Activated CD8-positive, alpha-beta T cell treated with anti-CD3 and anti-CD28 coated beads for 36 hours (primary cell): ENCODE data around the gene GNG3. TPM values are rescaled to one million over a fixed set of nuclear protein-coding genes. Genes with fewer than 3 reads are reported as not detected.
"Not testable (repeated sequence)": the region's sequence is repeated elsewhere in the genome, so short reads cannot be mapped to it uniquely, and the experiment has no call there.

Source experiments
- ATAC-seq: fragments of 200-7000 bp; cut with Tn5 transposase; one replicate; pipeline ENCODE4 v1.10.0; 2021; ENCODE audit warnings: mild to moderate bottlenecking, moderate library complexity
- CTCF ChIA-PET: fragments of 350-600 bp; sonication (Branson Sonifier 250); formaldehyde crosslinking; loops from one replicate; lab custom pipeline; 2021; ENCODE audit warnings: antibody characterized with exemption; lab: Charles Lee
- POLR2A ChIA-PET: fragments of 350-600 bp; sonication (Branson Sonifier 250); formaldehyde crosslinking; loops from one replicate; lab custom pipeline; 2021; ENCODE audit warnings: antibody characterized with exemption; lab: Charles Lee
- DNase-seq: peaks from one replicate; pipeline ENCODE4 v3.0.0-alpha.2; 2020
- H3K27ac Mint-ChIP-seq: one replicate; pipeline ENCODE4 v1.8.0; 2021; ENCODE audit warnings: mild to moderate bottlenecking, mixed read lengths
- H3K27me3 Mint-ChIP-seq: one replicate; pipeline ENCODE4 v1.8.0; 2021; ENCODE audit warnings: mixed read lengths
- H3K36me3 Mint-ChIP-seq: one replicate; pipeline ENCODE4 v1.8.0; 2021; ENCODE audit warnings: low read depth, mixed read lengths
- H3K4me1 Mint-ChIP-seq: one replicate; pipeline ENCODE4 v1.8.0; 2021; ENCODE audit warnings: low read depth, mixed read lengths
- H3K4me3 Mint-ChIP-seq: one replicate; pipeline ENCODE4 v1.8.0; 2021; ENCODE audit warnings: mild to moderate bottlenecking, moderate library complexity, mixed read lengths
- H3K9me3 Mint-ChIP-seq: one replicate; pipeline ENCODE4 v1.8.0; 2021; ENCODE audit warnings: mixed read lengths
- intact Hi-C: fragments of 100-400 bp; cut with micrococcal nuclease; formaldehyde crosslinking; loops from one replicate; pipeline ENCODE4 v1.10.0; 2022
- total RNA-seq, 2 experiments: library from RNA; stranded (reverse); gene quantifications; one replicate each; pipeline ENCODE4 v1.2.3, GENCODE V29; 2021
- TF ChIP-seq, protein P1 (sequence below): fragments of 200-600 bp; IDR thresholded peaks from one replicate; pipeline ENCODE4 v1.8.0; 2022; ENCODE audit warnings: antibody characterized with exemption, mild to moderate bottlenecking

GNG3 gene
- total RNA-seq, 2 experiments from 2014 or later, result not detected

DNA sequence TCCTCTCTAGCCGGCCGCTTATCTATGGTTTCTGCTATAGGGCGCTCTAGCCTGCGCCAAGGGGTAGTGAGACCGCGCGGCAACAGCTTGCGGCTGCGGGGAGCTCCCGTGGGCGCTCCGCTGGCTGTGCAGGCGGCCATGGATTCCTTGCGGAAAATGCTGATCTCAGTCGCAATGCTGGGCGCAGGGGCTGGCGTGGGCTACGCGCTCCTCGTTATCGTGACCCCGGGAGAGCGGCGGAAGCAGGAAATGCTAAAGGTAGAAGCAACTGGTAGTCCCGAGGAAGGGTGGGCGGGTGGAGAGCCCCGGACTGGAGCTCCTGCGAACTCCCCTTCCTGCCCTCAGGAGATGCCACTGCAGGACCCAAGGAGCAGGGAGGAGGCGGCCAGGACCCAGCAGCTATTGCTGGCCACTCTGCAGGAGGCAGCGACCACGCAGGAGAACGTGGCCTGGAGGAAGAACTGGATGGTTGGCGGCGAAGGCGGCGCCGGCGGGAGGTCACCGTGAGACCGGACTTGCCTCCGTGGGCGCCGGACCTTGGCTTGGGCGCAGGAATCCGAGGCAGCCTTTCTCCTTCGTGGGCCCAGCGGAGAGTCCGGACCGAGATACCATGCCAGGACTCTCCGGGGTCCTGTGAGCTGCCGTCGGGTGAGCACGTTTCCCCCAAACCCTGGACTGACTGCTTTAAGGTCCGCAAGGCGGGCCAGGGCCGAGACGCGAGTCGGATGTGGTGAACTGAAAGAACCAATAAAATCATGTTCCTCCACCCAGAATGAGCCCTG lies 35.7 kb upstream of the GNG3 start, which contains the start of the genes LBHD1 and UQCC3:
Gene LBHD1 (minus strand): TSS at position 660 of the 782 bp plus-strand sequence. CDS start 2,236 bp downstream, outside the sequence.
Gene UQCC3 (plus strand): TSS at position 66 of the 782 bp plus-strand sequence. CDS start 73 bp downstream, at position 139.
- Mint-ChIP-seq H3K4me3 (peak within 1 kb of the TSS; percentile 91), H3K27ac (peak within 1 kb of the TSS; percentile 98), H3K27me3 (no peaks in the 10 kb centered on the region), H3K36me3 (peaks cover 64% of the 10 kb centered on the region), H3K4me1 (peaks cover 41% of the 10 kb centered on the region), H3K9me3 (no peaks in the 10 kb centered on the region)
- ATAC-seq, result peak; percentile 91
- ChIA-PET CTCF (interaction anchor here (0.7 to 3.9 kb wide), 12 partner anchors 9 to 247 kb away, joined by 3 to 19 read pairs (median 3); partner anchors contain the start of gene TUT1), POLR2A (interaction anchor here (0.8 to 21.7 kb wide), 35 partner anchors 8 to 269 kb away, joined by 3 to 263 read pairs (median 5); partner anchors contain the start of genes B3GAT3, BSCL2, EEF1G and GANAB)
- DNase-seq, result peak; percentile 96
- intact Hi-C loops, result no loop called here
- TF ChIP-seq, protein P1, sequence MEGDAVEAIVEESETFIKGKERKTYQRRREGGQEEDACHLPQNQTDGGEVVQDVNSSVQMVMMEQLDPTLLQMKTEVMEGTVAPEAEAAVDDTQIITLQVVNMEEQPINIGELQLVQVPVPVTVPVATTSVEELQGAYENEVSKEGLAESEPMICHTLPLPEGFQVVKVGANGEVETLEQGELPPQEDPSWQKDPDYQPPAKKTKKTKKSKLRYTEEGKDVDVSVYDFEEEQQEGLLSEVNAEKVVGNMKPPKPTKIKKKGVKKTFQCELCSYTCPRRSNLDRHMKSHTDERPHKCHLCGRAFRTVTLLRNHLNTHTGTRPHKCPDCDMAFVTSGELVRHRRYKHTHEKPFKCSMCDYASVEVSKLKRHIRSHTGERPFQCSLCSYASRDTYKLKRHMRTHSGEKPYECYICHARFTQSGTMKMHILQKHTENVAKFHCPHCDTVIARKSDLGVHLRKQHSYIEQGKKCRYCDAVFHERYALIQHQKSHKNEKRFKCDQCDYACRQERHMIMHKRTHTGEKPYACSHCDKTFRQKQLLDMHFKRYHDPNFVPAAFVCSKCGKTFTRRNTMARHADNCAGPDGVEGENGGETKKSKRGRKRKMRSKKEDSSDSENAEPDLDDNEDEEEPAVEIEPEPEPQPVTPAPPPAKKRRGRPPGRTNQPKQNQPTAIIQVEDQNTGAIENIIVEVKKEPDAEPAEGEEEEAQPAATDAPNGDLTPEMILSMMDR, result no peak

DNA sequence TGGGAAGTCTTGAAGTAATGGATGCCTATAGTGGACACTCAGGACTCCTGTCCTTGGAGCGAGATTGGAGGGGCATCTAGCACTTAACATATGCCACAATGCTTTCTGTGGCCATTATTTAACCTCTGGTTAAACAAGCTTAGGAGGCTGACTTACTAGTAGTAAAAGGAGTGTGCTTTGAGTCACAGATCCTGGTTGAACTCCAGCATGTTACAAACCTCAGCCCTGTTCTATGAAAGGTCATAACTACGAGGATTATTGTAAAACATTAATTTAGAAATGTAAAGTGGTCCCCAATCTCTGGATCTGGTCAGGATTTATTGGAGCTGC lies 34.3 kb upstream of the GNG3 start:
- Mint-ChIP-seq H3K4me3 (peak overlapping the region; percentile 91), H3K4me1 (peaks cover 43% of the 10 kb centered on the region), H3K36me3 (peaks cover 63% of the 10 kb centered on the region), H3K27me3 (no peaks in the 10 kb centered on the region), H3K9me3 (no peaks in the 10 kb centered on the region), H3K27ac (peak overlapping the region; percentile 98)
- ChIA-PET POLR2A (interaction anchor here (0.7 to 21.7 kb wide), 14 partner anchors 7 to 184 kb away, joined by 3 to 263 read pairs (median 5); partner anchors contain the start of genes B3GAT3, BSCL2, C11orf98 and CSKMT), CTCF (interaction anchor here (1.0 to 3.9 kb wide), 6 partner anchors 12 to 248 kb away, joined by 3 to 19 read pairs (median 4); partner anchors contain the start of genes TUT1 and ZBTB3)
- intact Hi-C loops, result no loop called here
- DNase-seq (no peak), ATAC-seq (no peak)
- TF ChIP-seq, protein P1, result no peak

DNA sequence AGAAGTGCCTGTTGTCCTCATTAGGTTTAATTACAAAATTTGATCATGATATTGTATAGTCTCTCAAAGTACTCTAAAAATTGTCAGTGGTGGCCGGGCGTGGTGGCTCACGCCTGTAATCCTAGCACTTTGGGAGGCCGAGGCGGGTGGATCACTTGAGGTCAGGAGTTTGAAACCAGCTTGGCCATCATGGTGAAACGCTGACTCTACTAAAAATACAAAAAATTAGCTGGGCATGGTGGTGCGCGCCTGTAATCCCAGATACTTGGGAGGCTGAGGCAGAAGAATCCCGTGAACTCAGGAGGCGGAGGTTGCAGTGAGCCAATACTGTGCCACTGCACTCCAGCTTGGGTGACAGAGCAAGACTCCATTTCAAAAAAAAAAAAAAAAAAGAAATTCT lies 32.1 kb upstream of the GNG3 start:
- ATAC-seq, DNase-seq, H3K4me3 Mint-ChIP-seq, H3K9me3 Mint-ChIP-seq, intact Hi-C loops, H3K27me3 Mint-ChIP-seq: not testable (repeated sequence)
- POLR2A ChIA-PET, result interaction anchor here (1.0 to 21.7 kb wide), 5 partner anchors 9 to 181 kb away, joined by 3 to 263 read pairs (median 48); partner anchors contain the start of genes C11orf98, CSKMT, GANAB and TUT1
- CTCF ChIA-PET, result interaction anchor here (1.2 to 1.6 kb wide), 2 partner anchors 19 to 30 kb away, joined by 3 to 4 read pairs; no protein-coding TSS in a partner anchor
- Mint-ChIP-seq H3K4me1 (peaks cover 35% of the 10 kb centered on the region), H3K27ac (peak overlapping the region; percentile 38), H3K36me3 (peaks cover 52% of the 10 kb centered on the region)

DNA sequence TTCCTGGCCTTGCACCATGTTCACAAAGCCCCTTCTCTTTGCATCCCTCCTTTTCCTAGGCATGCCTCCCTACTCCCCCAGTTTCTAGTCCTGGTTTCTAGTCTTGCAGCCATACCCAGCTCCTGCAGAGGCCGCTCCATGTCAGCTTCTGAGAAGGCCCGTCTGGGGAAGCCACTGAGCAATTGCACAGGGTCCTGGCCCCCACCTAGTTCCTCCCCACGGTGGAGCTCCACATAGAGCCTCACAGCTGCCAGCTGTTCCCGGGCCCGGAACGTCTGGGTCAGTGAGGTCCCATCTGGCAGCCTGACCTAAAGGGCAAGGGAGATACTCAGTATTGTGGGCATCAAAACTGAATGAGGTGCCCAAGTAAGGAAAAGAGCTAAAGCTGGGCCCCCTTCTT lies 30.8 kb upstream of the GNG3 start:
- H3K4me3 Mint-ChIP-seq, result peak overlapping the region; percentile 39
- TF ChIP-seq, protein P1, result no peak
- intact Hi-C loops, result no loop called here
- H3K4me1 Mint-ChIP-seq, result peaks cover 38% of the 10 kb centered on the region
- peaks cover 41% of the 10 kb centered on the region for H3K36me3 Mint-ChIP-seq
- H3K9me3 Mint-ChIP-seq, result no peaks in the 10 kb centered on the region
- no peak overlapping the region for H3K27ac Mint-ChIP-seq
- no peak for DNase-seq
- ATAC-seq, result no peak
- no peaks in the 10 kb centered on the region for H3K27me3 Mint-ChIP-seq
- CTCF ChIA-PET, result interaction anchor here (0.7 to 1.6 kb wide), 5 partner anchors 11 to 85 kb away, joined by 3 to 6 read pairs (median 4); partner anchors contain the start of genes C11orf98, CSKMT and TUT1
- POLR2A ChIA-PET, result interaction anchor here (0.9 to 21.7 kb wide), 6 partner anchors 11 to 180 kb away, joined by 3 to 263 read pairs (median 9); partner anchors contain the start of genes C11orf98, CSKMT, GANAB and TUT1

DNA sequence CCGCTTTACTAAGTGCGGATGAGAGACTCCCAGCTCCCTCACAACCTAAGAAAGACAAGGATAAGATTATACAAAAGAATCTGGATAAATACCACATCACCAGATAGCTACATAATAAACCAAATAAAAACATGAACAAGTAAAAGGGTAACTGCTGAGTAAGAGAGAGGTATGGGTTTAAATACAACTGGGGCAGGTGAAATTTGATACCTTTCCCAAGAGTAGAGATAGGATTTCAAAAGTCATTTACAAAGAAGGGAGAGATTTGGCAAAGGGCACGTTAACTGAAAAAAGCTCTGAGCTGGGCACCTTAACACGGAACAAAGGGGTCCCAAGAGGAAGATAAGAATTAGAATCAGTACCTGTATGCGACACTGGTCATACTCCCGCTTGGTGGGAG lies 30.3 kb upstream of the GNG3 start:
- ChIA-PET CTCF (interaction anchor here (1.0 to 1.6 kb wide), 3 partner anchors 11 to 86 kb away, joined by 4 to 6 read pairs (median 6); partner anchors contain the start of genes C11orf98, CSKMT and TUT1), POLR2A (interaction anchor here (0.9 to 21.7 kb wide), 5 partner anchors 11 to 86 kb away, joined by 3 to 263 read pairs (median 14); partner anchors contain the start of genes C11orf98, CSKMT, GANAB and TUT1)
- peaks cover 38% of the 10 kb centered on the region for H3K4me1 Mint-ChIP-seq
- intact Hi-C loops, result no loop called here
- TF ChIP-seq, protein P1, result no peak
- no peaks in the 10 kb centered on the region for H3K9me3 Mint-ChIP-seq
- H3K36me3 Mint-ChIP-seq, result peaks cover 39% of the 10 kb centered on the region
- ATAC-seq (no peak), DNase-seq (no peak)
- peak overlapping the region; percentile 39 for H3K4me3 Mint-ChIP-seq
- H3K27me3 Mint-ChIP-seq, result no peaks in the 10 kb centered on the region
- H3K27ac Mint-ChIP-seq, result peak overlapping the region; percentile 51
